GM12892 (cell line): ENCODE results near the gene ALDOA.
"Not testable (repeated sequence)": the region's sequence is repeated elsewhere in the genome, so short reads cannot be mapped to it uniquely, and the experiment has no call there.

Experiments used
- DNase-seq: peaks from one replicate; pipeline ENCODE4 v3.0.0; 2011; ENCODE audit not compliant: insufficient read length
- FAIRE-seq: peaks from 2 replicates; lab custom pipeline; 2011; peaks lifted over from hg19 to GRCh38; lab: Jason Lieb, UNC
- POLR2A ChIP-seq: IDR thresholded peaks from 2 replicates; pipeline ENCODE4 v1.6.1; 2011; ENCODE audit warnings: low read depth, low read length, control low read depth
- POLR2AphosphoS5 ChIP-seq: IDR thresholded peaks from 2 replicates; pipeline ENCODE4 v1.6.1; 2011; ENCODE audit warnings: low read depth, low read length, control low read depth
- TAF1 ChIP-seq: IDR thresholded peaks from 2 replicates; pipeline ENCODE4 v1.6.1; 2011; ENCODE audit warnings: low read depth, mild to moderate bottlenecking, control low read depth, low read length, borderline replicate concordance

ALDOA gene

GRCh38 chr16:30027588-30028437, 37.7 kb upstream of the ALDOA start:
- DNase-seq (no peak), FAIRE-seq (no peak)
- TF ChIP-seq POLR2AphosphoS5 (no peak), TAF1 (no peak), POLR2A (no peak)

- DNase-seq: no peak
Observed at GRCh38 chr16:30028438-30029076, 37.0 kb upstream of the ALDOA start.

GRCh38 chr16:30030011-30030685, 35.4 kb upstream of the ALDOA start:
- DNase-seq (no peak), FAIRE-seq (no peak)
- TF ChIP-seq POLR2A: no peak
- no peak for TF ChIP-seq POLR2AphosphoS5
- TF ChIP-seq TAF1: no peak

More at GRCh38 chr16:30028438-30029076, 37.0 kb upstream of the ALDOA start:
- TF ChIP-seq TAF1 (no peak), POLR2A (no peak), POLR2AphosphoS5 (no peak)
- FAIRE-seq: no peak

- no peak for TF ChIP-seq POLR2AphosphoS5
- TF ChIP-seq TAF1: no peak
- TF ChIP-seq POLR2A: no peak
- DNase-seq (no peak), FAIRE-seq (no peak)
Observed at GRCh38 chr16:30030841-30031413, 34.6 kb upstream of the ALDOA start, which contains the start of gene TLCD3B. Gene TLCD3B, minus strand, starts transcription at chr16:30031271. Its CDS starts 744 bp downstream, at chr16:30030527.

GRCh38 chr16:30031477-30031918, 34.1 kb upstream of the ALDOA start:
- DNase-seq (no peak), FAIRE-seq (no peak)
- TF ChIP-seq TAF1 (no peak), POLR2A (no peak), POLR2AphosphoS5 (no peak)

- TF ChIP-seq TAF1 (no peak), POLR2A (no peak), POLR2AphosphoS5 (no peak)
- DNase-seq (peak; percentile 75), FAIRE-seq (peak; percentile 93)
Observed at GRCh38 chr16:30032083-30032819, 33.3 kb upstream of the ALDOA start.

- DNase-seq: no peak
Observed at GRCh38 chr16:30033270-30033669, 32.3 kb upstream of the ALDOA start.

GRCh38 chr16:30040221-30040620, 25.3 kb upstream of the ALDOA start:
- TF ChIP-seq TAF1 (no peak), POLR2A (no peak), POLR2AphosphoS5 (no peak)
- no peak for FAIRE-seq
- DNase-seq: no peak

More at GRCh38 chr16:30033270-30033669, 32.3 kb upstream of the ALDOA start:
- TF ChIP-seq POLR2A (no peak), POLR2AphosphoS5 (no peak), TAF1 (no peak)
- peak; percentile 68 for FAIRE-seq

- FAIRE-seq, DNase-seq: not testable (repeated sequence)
Observed at GRCh38 chr16:30040690-30041089, 24.9 kb upstream of the ALDOA start.

- no peak for FAIRE-seq
- DNase-seq: no peak
- TF ChIP-seq POLR2A (no peak), POLR2AphosphoS5 (no peak), TAF1 (no peak)
Observed at GRCh38 chr16:30041841-30042240, 23.7 kb upstream of the ALDOA start.

GRCh38 chr16:30046178-30046577, 19.4 kb upstream of the ALDOA start:
- FAIRE-seq: no peak

More at GRCh38 chr16:30046178-30046577, 19.4 kb upstream of the ALDOA start:
- TF ChIP-seq TAF1 (no peak), POLR2A (no peak), POLR2AphosphoS5 (no peak)
- no peak for DNase-seq
